Upper lobe of left lung (tissue), 6 donors: ENCODE measurements around the gene ZNF77. TPM values are rescaled to one million over a fixed set of nuclear protein-coding genes. Genes with fewer than 3 reads are reported as not detected.
"Not testable (repeated sequence)": the region's sequence is repeated elsewhere in the genome, so short reads cannot be mapped to it uniquely, and the experiment has no call there.

Source experiments
- ATAC-seq, 2 donors: fragments of 200-7000 bp; cut with Tn5 transposase; one replicate each; pipeline ENCODE4 v1.9.1; 2022; ENCODE audit warnings: mild to moderate bottlenecking in 2 of 2, moderate library complexity in 2 of 2; ENCODE audit not compliant: low FRiP score in 2 of 2
- DNase-seq, 2 donors: peaks; one replicate each; pipeline ENCODE4 v3.0.0-alpha.2; 2019 to 2020
- H3K27ac ChIP-seq, 4 donors: fragments of 200-600 bp; sonication (generic); one replicate each; pipeline ENCODE4 v1.5.1; 2016 to 2019
- H3K27me3 ChIP-seq, 4 donors: fragments of 200-600 bp; sonication (generic); one replicate each; pipeline ENCODE4 v1.5.1; 2017 to 2019
- H3K36me3 ChIP-seq, 4 donors: fragments of 200-600 bp; sonication (generic); one replicate each; pipeline ENCODE4 v1.5.1; 2016 to 2019
- H3K4me1 ChIP-seq, 4 donors: fragments of 200-600 bp; sonication (generic); one replicate each; pipeline ENCODE4 v1.5.1; 2018 to 2019
- H3K4me3 ChIP-seq, 4 donors: fragments of 200-600 bp; sonication (generic); one replicate each; pipeline ENCODE4 v1.5.1; 2017 to 2019; ENCODE audit warnings: mild to moderate bottlenecking in 2 of 4, moderate library complexity in 1 of 4
- H3K9me3 ChIP-seq, 4 donors: fragments of 200-600 bp; sonication (generic); one replicate each; pipeline ENCODE4 v1.5.1; 2018 to 2019
- CTCF ChIP-seq, 6 experiments: fragments of 450-650 bp in 4 of 6; fragments of 200-600 bp in 2 of 6; sonication (generic) in 2 of 6; IDR thresholded peaks; one replicate each; pipeline ENCODE4 v1.5.1; 2016 to 2019; ENCODE audit warnings: antibody characterized with exemption in 6 of 6
- EP300 ChIP-seq, 4 donors: sonication (generic); formaldehyde crosslinking; IDR thresholded peaks; one replicate each; pipeline ENCODE4 v1.5.1; 2017; ENCODE audit warnings: antibody characterized with exemption in 4 of 4, control low read depth in 2 of 4
- POLR2A ChIP-seq, 4 donors: fragments of 450-650 bp; IDR thresholded peaks; one replicate each; pipeline ENCODE4 v1.5.1; 2016 to 2017; ENCODE audit warnings: antibody characterized with exemption in 4 of 4, mild to moderate bottlenecking in 2 of 4
- POLR2AphosphoS5 ChIP-seq, 2 donors: sonication (generic); formaldehyde crosslinking; IDR thresholded peaks; one replicate each; pipeline ENCODE4 v1.5.1; 2017; ENCODE audit warnings: antibody characterized with exemption in 2 of 2
- WGBS, 2 donors: methylation state at CpG; one replicate each; pipeline ENCODE4 v1.1.5; 2017 to 2018; 5-methylcytosine and 5-hydroxymethylcytosine counted together
- total RNA-seq, 6 donors: library from RNA; depleted of rRNA in 4 of 6; stranded (reverse); fragments of >200 nt in 4 of 6; gene quantifications; one replicate each; pipeline versions ENCODE4 v1.1.0 to v1.2.1, GENCODE V29; 2016 to 2021
- donor health status: DM: no; HTN: no; CAD: no; lungs with moderate emphysema.
- donor health status: DM: no; HTN: yes; CAD: no; lungs with severe emphysema.

Gene ZNF77
- total RNA-seq: 1 to 10 TPM; 3.1 to 7.3 (median 4.6) TPM

DNA sequence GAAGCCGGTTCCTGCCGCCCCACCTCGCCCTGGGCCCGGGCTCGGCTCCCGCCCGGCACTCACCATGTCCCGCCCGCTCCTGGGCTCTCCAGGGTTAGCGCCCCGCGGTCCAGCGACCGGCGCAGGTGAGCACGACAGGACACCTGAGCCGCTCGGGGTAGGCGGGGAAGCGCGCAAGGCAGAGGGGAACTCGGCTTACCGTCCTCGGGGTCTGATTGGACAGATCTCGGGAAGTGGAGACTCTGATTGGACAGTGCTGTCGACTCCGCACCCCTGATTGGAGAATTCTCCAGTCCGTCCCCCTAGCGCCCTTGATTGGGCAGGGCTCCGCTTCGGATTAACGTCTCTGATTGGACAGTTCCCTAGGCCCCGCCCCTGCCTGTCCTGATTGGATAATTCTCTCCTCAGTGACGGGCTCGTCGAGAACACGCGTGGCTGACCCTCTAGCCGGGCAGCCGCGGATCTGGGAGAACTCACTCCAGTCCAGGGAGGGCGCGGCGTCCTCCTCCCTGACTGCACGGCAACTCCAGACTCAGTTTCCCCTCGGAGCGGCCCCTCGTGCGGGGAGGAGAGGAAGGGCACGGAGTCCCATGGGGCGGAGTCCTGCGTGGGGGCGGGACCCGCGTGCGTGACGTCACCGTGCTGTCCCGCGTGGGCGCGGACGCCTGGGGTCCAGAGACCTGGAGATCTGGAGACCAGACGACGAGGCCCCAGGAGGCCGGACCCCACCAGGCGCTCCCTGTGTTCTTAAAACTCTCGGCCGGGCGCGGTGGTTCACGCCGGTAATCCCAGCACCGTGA, at the start of gene ZNF77:
Gene ZNF77 (minus strand): TSS at position 197 of the 800 bp plus-strand sequence. CDS start 131 bp downstream, at position 66.
- H3K4me1 ChIP-seq: peaks cover 23 to 44% (median 25%) of the 10 kb centered on the region in 4 donors
- 2 to 3% methylated on average over 12 of the region's 74 CpGs for WGBS, 2 donors
- DNase-seq (peak; percentile 96 to 97), ATAC-seq (peak; percentile 99 to 100)
- peaks cover 0 to 1% (median 0%) of the 10 kb centered on the region in 4 donors for H3K36me3 ChIP-seq
- no peaks in the 10 kb centered on the region for H3K27me3 ChIP-seq
- no peak for TF ChIP-seq EP300 (IDR thresholded peaks at IDR 0.05)
- TF ChIP-seq CTCF (IDR thresholded peaks at IDR 0.05): peak in 5 of 6 experiments; percentile 5 to 61 (median 37)
- TF ChIP-seq POLR2A (IDR thresholded peaks at IDR 0.05): peak in 3 of 4 donors; percentile 52 to 68 (median 55)
- TF ChIP-seq POLR2AphosphoS5 (IDR thresholded peaks at IDR 0.05): peak; percentile 8 to 56
- H3K27ac ChIP-seq: peak within 1 kb of the TSS; percentile 88 to 96 (median 92)
- H3K9me3 ChIP-seq: no peaks in the 10 kb centered on the region
- peak within 1 kb of the TSS; percentile 74 to 98 (median 91) for H3K4me3 ChIP-seq

GRCh38 chr19:2993579-2993978, 48.8 kb upstream of the ZNF77 start:
- no peaks in the 10 kb centered on the region for H3K27me3 ChIP-seq
- ATAC-seq: no peak
- H3K27ac ChIP-seq: no peak overlapping the region
- WGBS, 2 donors: 86% methylated on average over 2 to 7 of the region's 9 CpGs
- H3K9me3 ChIP-seq: no peaks in the 10 kb centered on the region
- H3K4me3 ChIP-seq: no peak overlapping the region
- no peaks in the 10 kb centered on the region for H3K4me1 ChIP-seq
- no peak for DNase-seq
- peaks cover 0 to 13% (median 0%) of the 10 kb centered on the region in 4 donors for H3K36me3 ChIP-seq
- TF ChIP-seq POLR2A (IDR thresholded peaks at IDR 0.05) (no peak), CTCF (IDR thresholded peaks at IDR 0.05) (no peak), EP300 (IDR thresholded peaks at IDR 0.05) (no peak), POLR2AphosphoS5 (IDR thresholded peaks at IDR 0.05) (no peak)

DNA sequence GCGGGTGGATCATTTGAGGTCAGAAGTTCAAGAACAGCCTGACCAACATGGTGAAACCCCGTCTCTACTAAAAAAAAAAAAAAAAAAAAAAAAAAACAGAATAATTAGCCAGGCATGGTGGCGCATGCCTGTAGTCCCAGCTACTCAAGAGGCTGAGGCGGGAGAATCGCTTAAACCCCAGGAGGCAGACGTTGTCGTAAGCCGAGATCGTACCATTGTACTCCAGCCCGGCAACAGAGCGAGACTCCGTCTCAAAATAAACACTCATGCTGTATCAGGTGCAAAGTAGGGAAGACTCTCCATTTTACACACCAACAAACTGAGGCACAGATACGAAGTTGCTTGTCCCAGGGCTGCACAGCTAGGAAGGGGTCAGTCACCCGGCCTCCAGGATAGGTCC, 48.2 kb upstream of the ZNF77 start:
- WGBS, 2 donors: 79 to 85% methylated on average over 14 of the region's 14 CpGs
- peaks cover 0 to 6% (median 0%) of the 10 kb centered on the region in 4 donors for H3K36me3 ChIP-seq
- ATAC-seq (no peak), DNase-seq (no peak)
- H3K27me3 ChIP-seq: no peaks in the 10 kb centered on the region
- no peaks in the 10 kb centered on the region for H3K4me1 ChIP-seq
- H3K4me3 ChIP-seq: no peak overlapping the region
- H3K9me3 ChIP-seq: no peaks in the 10 kb centered on the region
- TF ChIP-seq POLR2AphosphoS5 (IDR thresholded peaks at IDR 0.05) (no peak), POLR2A (IDR thresholded peaks at IDR 0.05) (no peak), EP300 (IDR thresholded peaks at IDR 0.05) (no peak), CTCF (IDR thresholded peaks at IDR 0.05) (no peak)
- no peak overlapping the region for H3K27ac ChIP-seq

DNA sequence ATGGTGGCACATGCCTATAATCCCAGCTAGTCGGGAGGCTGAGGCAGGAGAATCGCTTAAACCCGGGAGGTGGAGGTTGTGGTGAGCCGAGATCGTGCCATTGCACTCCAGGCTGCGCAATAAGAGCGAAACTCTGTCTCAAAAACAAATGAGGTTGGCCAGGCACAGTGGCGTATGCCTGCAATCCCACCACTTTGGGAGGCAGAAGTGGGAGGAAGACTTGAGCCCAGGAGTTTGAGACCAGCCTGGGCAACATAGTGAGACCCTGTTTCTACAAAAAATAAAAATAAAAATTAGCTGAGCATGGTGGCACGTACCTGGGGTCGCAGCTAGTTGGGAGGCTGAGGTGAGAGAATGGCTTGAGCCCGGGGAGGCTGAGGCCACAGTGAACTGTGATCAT, 47.6 kb upstream of the ZNF77 start:
- not testable (repeated sequence) for H3K27me3 ChIP-seq, DNase-seq, H3K9me3 ChIP-seq, H3K27ac ChIP-seq, H3K4me1 ChIP-seq, H3K36me3 ChIP-seq, H3K4me3 ChIP-seq, ATAC-seq
- WGBS, 2 donors: 92 to 94% methylated on average over 11 of the region's 11 CpGs

DNA sequence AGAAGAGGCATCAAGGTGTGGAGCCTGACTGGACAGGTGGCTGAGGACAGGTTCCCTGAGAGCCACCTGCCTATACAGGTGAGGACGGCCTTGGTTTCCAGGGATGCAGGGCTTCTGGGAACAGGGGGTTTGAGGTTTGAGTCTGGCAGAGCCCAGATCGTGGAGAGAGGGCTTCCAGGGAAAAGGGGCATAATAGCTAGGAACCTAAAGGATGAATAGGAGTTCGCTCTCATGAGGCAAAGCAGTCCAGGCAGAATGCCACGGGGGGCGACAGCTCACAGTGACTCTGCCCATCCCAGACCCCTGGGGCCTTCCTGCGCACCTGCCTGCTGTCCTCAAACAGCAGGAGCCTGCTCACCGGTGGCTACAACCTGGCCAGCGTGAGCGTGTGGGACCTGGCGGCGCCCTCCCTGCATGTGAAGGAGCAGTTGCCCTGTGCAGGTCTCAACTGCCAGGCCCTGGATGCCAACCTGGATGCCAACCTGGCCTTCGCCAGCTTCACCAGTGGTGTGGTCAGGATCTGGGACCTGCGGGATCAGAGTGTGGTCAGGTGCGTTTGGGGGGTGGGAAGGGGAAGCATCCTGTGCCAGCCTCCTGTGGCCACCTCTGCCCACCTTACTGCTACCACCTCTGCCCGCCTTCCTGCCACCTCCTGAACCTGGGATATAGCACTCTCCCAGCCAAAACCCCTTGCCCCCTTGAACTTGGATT, 44.6 kb upstream of the ZNF77 start:
- Histone ChIP-seq H3K36me3 (no peaks in the 10 kb centered on the region), H3K27ac (no peak overlapping the region), H3K27me3 (no peaks in the 10 kb centered on the region), H3K9me3 (no peaks in the 10 kb centered on the region), H3K4me3 (no peak overlapping the region), H3K4me1 (peaks cover 0 to 2% (median 1%) of the 10 kb centered on the region in 4 donors)
- WGBS, 2 donors: 95 to 97% methylated on average over 8 to 11 of the region's 15 CpGs
- ATAC-seq (no peak), DNase-seq (no peak)
- TF ChIP-seq EP300 (IDR thresholded peaks at IDR 0.05): no peak
- TF ChIP-seq POLR2A (IDR thresholded peaks at IDR 0.05): no peak
- TF ChIP-seq POLR2AphosphoS5 (IDR thresholded peaks at IDR 0.05): no peak
- no peak for TF ChIP-seq CTCF (IDR thresholded peaks at IDR 0.05)
